SU-DHL-6 (cell line): Measurements from ENCODE around the gene CMTM5.

Experiments
- H2AFZ ChIP-seq: fragments of 200-600 bp; sonication (generic); 2 replicates; pipeline ENCODE4 v1.6.1; 2014; ENCODE audit warnings: low read depth, mild to moderate bottlenecking, moderate library complexity, mixed read lengths, antibody characterized with exemption, low read length; ENCODE audit not compliant: severe bottlenecking
- H3F3A ChIP-seq: fragments of 200-600 bp; shearing (Covaris generic); 2 replicates; pipeline ENCODE4 v1.6.0; 2016; ENCODE audit warnings: antibody characterized with exemption, mild to moderate bottlenecking; ENCODE audit not compliant: insufficient read depth
- H3K27ac ChIP-seq: fragments of 200-600 bp; sonication (generic); 2 replicates; pipeline ENCODE4 v1.5.1; 2016; ENCODE audit warnings: low read depth, mild to moderate bottlenecking, low read length, moderate library complexity, mixed read lengths
- H3K27me3 ChIP-seq: fragments of 200-600 bp; sonication (generic), shearing (Covaris generic); 2 replicates; pipeline ENCODE4 v1.6.0; 2014; ENCODE audit warnings: mild to moderate bottlenecking, low read length
- H3K36me3 ChIP-seq: fragments of 200-600 bp; sonication (generic); 2 replicates; pipeline ENCODE4 v1.6.1; 2014; ENCODE audit warnings: mild to moderate bottlenecking, low read length, mixed read lengths
- H3K4me2 ChIP-seq: fragments of 300-600, 200-600 bp; shearing (Covaris generic), sonication (generic); 2 replicates; pipeline ENCODE4 v1.6.0; 2014; ENCODE audit warnings: low read length, low read depth, mild to moderate bottlenecking; ENCODE audit not compliant: poor library complexity, severe bottlenecking
- H3K4me3 ChIP-seq: fragments of 200-600 bp; sonication (generic); 2 replicates; pipeline ENCODE4 v1.5.1; 2014; ENCODE audit warnings: antibody characterized with exemption, low read length, mild to moderate bottlenecking, mixed read lengths; ENCODE audit not compliant: insufficient read depth, poor library complexity, severe bottlenecking
- H3K79me2 ChIP-seq: fragments of 200-600 bp; sonication (generic); 2 replicates; pipeline ENCODE4 v1.6.1; 2014; ENCODE audit warnings: mild to moderate bottlenecking, low read length, moderate library complexity; ENCODE audit not compliant: insufficient read depth
- H3K9ac ChIP-seq: fragments of 200-600 bp; sonication (generic); 2 replicates; pipeline ENCODE4 v1.7.0; 2014; ENCODE audit warnings: mild to moderate bottlenecking, low read length
- H3K9me2 ChIP-seq: fragments of 200-600 bp; sonication (generic); replicated peaks from 2 replicates; pipeline ENCODE4 v1.6.1; 2014; ENCODE audit warnings: low read length; ENCODE audit not compliant: insufficient read depth
- H3K9me3 ChIP-seq: fragments of 200-600 bp; sonication (generic); 2 replicates; pipeline ENCODE4 v1.6.1; 2014; ENCODE audit warnings: low read length, mixed read lengths; ENCODE audit not compliant: insufficient read depth
- H4K20me1 ChIP-seq: fragments of 200-600 bp; sonication (generic); 2 replicates; pipeline ENCODE4 v1.6.1; 2014; ENCODE audit warnings: low read depth, mild to moderate bottlenecking, antibody characterized with exemption, low read length, moderate library complexity, mixed read lengths
- EZH2phosphoT487 ChIP-seq: fragments of 200-600 bp; sonication (generic), shearing (Covaris generic); conservative IDR thresholded peaks from 2 replicates; pipeline ENCODE4 v1.6.1; 2018; ENCODE audit warnings: mild to moderate bottlenecking, antibody characterized with exemption, low read length, moderate library complexity, mixed read lengths
- TF ChIP-seq, protein P1 (sequence below): fragments of 200-600 bp; sonication (generic); IDR thresholded peaks from one replicate; pipeline ENCODE4 v1.5.1; 2017; ENCODE audit warnings: antibody characterized with exemption, mild to moderate bottlenecking, low read length, moderate library complexity; ENCODE audit not compliant: insufficient read depth, poor library complexity, severe bottlenecking

CMTM5 gene

DNA sequence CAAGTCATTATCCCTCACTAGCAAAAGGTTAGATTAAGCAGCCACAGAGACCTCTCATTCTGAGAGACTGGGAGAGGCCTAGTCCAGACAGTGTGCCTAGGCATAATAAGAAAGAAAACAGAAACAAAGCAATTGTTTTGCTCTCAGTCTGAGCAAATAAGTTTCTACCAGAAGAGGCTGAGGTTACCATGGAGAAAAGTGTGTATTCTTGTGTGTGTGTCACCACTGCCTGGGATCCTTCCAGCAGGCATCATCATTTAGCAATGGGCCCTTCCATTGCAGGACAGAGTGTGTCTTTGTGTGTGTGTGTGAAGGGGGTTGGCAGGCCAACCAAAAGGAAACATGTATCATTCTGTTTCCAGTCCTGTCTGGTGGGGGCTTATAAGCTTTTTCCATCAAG lies 15.5 kb upstream of the CMTM5 start:
- H3K27ac ChIP-seq, result no peak overlapping the region
- no peak overlapping the region for H3K4me3 ChIP-seq
- no peak overlapping the region for H2AFZ ChIP-seq
- TF ChIP-seq, protein P1, sequence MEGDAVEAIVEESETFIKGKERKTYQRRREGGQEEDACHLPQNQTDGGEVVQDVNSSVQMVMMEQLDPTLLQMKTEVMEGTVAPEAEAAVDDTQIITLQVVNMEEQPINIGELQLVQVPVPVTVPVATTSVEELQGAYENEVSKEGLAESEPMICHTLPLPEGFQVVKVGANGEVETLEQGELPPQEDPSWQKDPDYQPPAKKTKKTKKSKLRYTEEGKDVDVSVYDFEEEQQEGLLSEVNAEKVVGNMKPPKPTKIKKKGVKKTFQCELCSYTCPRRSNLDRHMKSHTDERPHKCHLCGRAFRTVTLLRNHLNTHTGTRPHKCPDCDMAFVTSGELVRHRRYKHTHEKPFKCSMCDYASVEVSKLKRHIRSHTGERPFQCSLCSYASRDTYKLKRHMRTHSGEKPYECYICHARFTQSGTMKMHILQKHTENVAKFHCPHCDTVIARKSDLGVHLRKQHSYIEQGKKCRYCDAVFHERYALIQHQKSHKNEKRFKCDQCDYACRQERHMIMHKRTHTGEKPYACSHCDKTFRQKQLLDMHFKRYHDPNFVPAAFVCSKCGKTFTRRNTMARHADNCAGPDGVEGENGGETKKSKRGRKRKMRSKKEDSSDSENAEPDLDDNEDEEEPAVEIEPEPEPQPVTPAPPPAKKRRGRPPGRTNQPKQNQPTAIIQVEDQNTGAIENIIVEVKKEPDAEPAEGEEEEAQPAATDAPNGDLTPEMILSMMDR, result no peak
- TF ChIP-seq EZH2phosphoT487, result no peak
- no peaks in the 10 kb centered on the region for H3K9me2 ChIP-seq
- H4K20me1 ChIP-seq, result no peaks in the 10 kb centered on the region
- H3K9ac ChIP-seq, result no peak overlapping the region
- H3K36me3 ChIP-seq, result no peaks in the 10 kb centered on the region
- no peaks in the 10 kb centered on the region for H3F3A ChIP-seq
- no peak overlapping the region for H3K4me2 ChIP-seq
- no peaks in the 10 kb centered on the region for H3K27me3 ChIP-seq
- H3K79me2 ChIP-seq, result no peaks in the 10 kb centered on the region
- H3K9me3 ChIP-seq, result no peaks in the 10 kb centered on the region

DNA sequence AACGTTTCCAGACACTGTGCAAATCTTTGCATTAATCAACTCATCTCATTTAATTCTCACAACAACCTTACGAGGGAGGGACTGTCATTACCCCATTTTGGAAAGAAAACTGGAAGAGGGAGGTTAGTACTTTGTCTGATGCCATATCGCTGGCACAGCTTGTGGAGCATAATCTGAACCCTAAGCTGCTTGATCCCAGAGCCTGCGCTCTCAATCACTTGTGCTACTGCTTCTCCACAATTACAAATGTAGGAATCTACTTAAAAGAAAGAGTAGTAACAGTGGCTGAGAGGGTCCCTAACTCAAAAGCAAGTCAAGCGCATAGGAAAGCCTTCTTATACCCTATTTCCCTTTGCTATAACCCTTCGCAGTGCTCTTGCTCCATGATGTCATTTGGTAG lies 15.1 kb upstream of the CMTM5 start:
- H3K9me3 ChIP-seq, result no peaks in the 10 kb centered on the region
- H3K9me2 ChIP-seq, result no peaks in the 10 kb centered on the region
- H3K9ac ChIP-seq, result no peak overlapping the region
- no peak overlapping the region for H2AFZ ChIP-seq
- H3F3A ChIP-seq, result no peaks in the 10 kb centered on the region
- H4K20me1 ChIP-seq, result no peaks in the 10 kb centered on the region
- no peak for TF ChIP-seq EZH2phosphoT487
- no peaks in the 10 kb centered on the region for H3K79me2 ChIP-seq
- no peaks in the 10 kb centered on the region for H3K36me3 ChIP-seq
- no peak overlapping the region for H3K4me2 ChIP-seq
- H3K4me3 ChIP-seq, result no peak overlapping the region
- H3K27ac ChIP-seq, result no peak overlapping the region
- H3K27me3 ChIP-seq, result no peaks in the 10 kb centered on the region

- H3K36me3 ChIP-seq, result no peaks in the 10 kb centered on the region
- no peaks in the 10 kb centered on the region for H4K20me1 ChIP-seq
- H3K27ac ChIP-seq, result no peak overlapping the region
- no peaks in the 10 kb centered on the region for H3K79me2 ChIP-seq
- no peaks in the 10 kb centered on the region for H3F3A ChIP-seq
- no peak overlapping the region for H3K9ac ChIP-seq
- H3K4me3 ChIP-seq, result no peak overlapping the region
- no peaks in the 10 kb centered on the region for H3K27me3 ChIP-seq
- no peak for TF ChIP-seq EZH2phosphoT487
- TF ChIP-seq, protein P1, result no peak
- H2AFZ ChIP-seq, result no peak overlapping the region
- no peaks in the 10 kb centered on the region for H3K9me2 ChIP-seq
- no peak overlapping the region for H3K4me2 ChIP-seq
- no peaks in the 10 kb centered on the region for H3K9me3 ChIP-seq
Observed at GRCh38 chr14:23362200-23362599, 14.6 kb upstream of the CMTM5 start.

GRCh38 chr14:23364164-23365035 lies 12.4 kb upstream of the CMTM5 start:
- Histone ChIP-seq H3K9ac (no peak overlapping the region), H3K36me3 (no peaks in the 10 kb centered on the region), H3K27ac (no peak overlapping the region), H2AFZ (no peak overlapping the region), H3K4me3 (no peak overlapping the region), H4K20me1 (no peaks in the 10 kb centered on the region), H3K9me2 (no peaks in the 10 kb centered on the region), H3F3A (no peaks in the 10 kb centered on the region), H3K27me3 (no peaks in the 10 kb centered on the region), H3K9me3 (no peaks in the 10 kb centered on the region), H3K79me2 (no peaks in the 10 kb centered on the region), H3K4me2 (no peak overlapping the region)
- TF ChIP-seq, protein P1, result no peak
- TF ChIP-seq EZH2phosphoT487, result no peak
